Measurements from ENCODE around the gene MAPRE3. TPM values are rescaled to one million over a fixed set of nuclear protein-coding genes. Genes with fewer than 3 reads are reported as not detected.
"Not testable (repeated sequence)": the region's sequence is repeated elsewhere in the genome, so short reads cannot be mapped to it uniquely, and the experiment has no call there.

MAPRE3 gene
- 1.1 and 2.0 TPM in 2 replicates for total RNA-seq

GRCh38 chr2:26970244-26970927, at the start of gene MAPRE3:
Gene MAPRE3, plus strand, starts transcription at chr2:26970637. Its CDS starts 51,582 bp downstream, at chr2:27022219.
- no peak for DNase-seq (ENCODE audit: low read depth, low spot score)

DNA sequence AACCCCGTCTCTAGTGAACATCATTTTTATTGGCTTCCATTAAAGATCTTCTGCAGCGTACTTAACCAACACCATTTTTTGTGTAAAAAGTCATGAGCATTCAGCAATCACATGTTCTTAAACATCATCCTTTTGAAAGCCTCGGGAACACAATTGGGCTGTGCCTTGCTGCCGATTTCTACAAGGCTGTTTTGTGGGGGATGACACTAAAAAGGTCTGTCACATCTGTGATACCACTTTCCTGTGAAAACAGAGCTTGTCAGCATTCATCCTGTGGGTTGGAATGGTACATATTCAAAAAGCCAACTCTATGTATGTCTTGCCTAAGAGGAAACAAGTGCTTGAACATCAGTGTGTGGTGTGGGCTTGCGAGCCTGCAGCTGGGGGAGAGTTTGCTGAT, 49.1 kb upstream of the MAPRE3 start:
- DNase-seq (ENCODE audit: low read depth, low spot score) = no peak

- no peak for DNase-seq (ENCODE audit: low read depth, low spot score)
Observed at GRCh38 chr2:26922405-26923188, 47.8 kb upstream of the MAPRE3 start.

DNA sequence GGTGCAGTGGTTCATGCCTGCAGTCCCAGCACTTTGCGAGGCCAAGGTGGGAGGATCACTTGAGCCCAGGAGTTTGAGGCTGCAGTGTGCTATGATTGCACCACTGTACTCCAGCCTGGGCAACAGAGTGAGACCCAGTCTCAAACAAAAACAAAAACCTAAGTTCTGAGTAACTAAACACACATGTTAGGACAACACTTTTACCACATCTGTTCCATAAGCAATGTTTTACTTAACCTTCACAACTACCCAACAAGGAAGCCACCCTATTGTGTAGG, 47.3 kb upstream of the MAPRE3 start:
- not testable (repeated sequence) for DNase-seq (ENCODE audit: low read depth, low spot score)

- DNase-seq (ENCODE audit: low read depth, low spot score) = no peak
Observed at GRCh38 chr2:26924731-26925099, 45.7 kb upstream of the MAPRE3 start.

- DNase-seq (ENCODE audit: low read depth, low spot score) = no peak
Observed at GRCh38 chr2:26925100-26925791, 45.2 kb upstream of the MAPRE3 start.

DNA sequence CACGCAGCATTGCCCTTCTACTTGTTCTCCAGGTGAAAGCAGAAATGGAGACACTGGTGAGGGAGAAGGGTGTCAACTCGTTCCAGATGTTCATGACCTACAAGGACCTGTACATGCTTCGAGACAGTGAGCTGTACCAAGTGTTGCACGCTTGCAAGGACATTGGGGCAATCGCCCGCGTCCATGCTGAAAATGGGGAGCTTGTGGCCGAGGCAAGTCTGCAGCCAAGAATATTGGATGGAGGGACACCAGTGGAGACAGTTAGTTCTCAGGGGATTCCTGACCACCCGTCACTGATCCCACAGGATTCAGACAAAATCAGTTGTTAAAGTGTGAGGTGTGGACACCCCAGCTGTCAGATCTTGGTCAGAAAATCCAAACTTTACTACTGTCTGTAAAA, 43.2 kb upstream of the MAPRE3 start:
- no peak for DNase-seq (ENCODE audit: low read depth, low spot score)

- no peak for DNase-seq (ENCODE audit: low read depth, low spot score)
Observed at GRCh38 chr2:26932974-26933373, 37.5 kb upstream of the MAPRE3 start.

- no peak for DNase-seq (ENCODE audit: low read depth, low spot score)
Observed at GRCh38 chr2:26933431-26934334, 36.8 kb upstream of the MAPRE3 start.

DNA sequence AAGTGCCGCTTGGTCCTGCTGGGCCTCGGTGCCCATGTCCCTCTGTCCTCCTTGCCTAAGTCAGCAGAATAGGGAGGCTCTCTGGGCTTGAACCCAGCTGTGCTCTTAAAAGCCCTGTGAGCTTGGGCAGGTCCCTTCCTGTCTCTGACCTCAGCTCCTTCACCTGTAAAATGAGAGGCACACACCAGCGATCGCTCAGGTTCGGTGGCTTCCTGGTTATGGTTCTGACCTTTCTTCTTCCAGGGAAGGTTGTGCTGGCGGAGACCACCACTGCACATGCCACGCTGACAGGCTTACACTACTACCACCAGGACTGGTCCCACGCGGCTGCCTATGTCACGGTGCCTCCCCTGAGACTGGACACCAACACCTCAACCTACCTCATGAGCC, 36.1 kb upstream of the MAPRE3 start:
- no peak for DNase-seq (ENCODE audit: low read depth, low spot score)

- DNase-seq (ENCODE audit: low read depth, low spot score) = no peak
Observed at GRCh38 chr2:26934985-26935384, 35.5 kb upstream of the MAPRE3 start.

- no peak for DNase-seq (ENCODE audit: low read depth, low spot score)
Observed at GRCh38 chr2:26936855-26937254, 33.6 kb upstream of the MAPRE3 start.

GRCh38 chr2:26938399-26939118, 31.9 kb upstream of the MAPRE3 start:
- no peak for DNase-seq (ENCODE audit: low read depth, low spot score)

GRCh38 chr2:26940001-26940400, 30.4 kb upstream of the MAPRE3 start:
- DNase-seq (ENCODE audit: low read depth, low spot score) = no peak

- no peak for DNase-seq (ENCODE audit: low read depth, low spot score)
Observed at GRCh38 chr2:26941486-26941885, 29.0 kb upstream of the MAPRE3 start.

DNA sequence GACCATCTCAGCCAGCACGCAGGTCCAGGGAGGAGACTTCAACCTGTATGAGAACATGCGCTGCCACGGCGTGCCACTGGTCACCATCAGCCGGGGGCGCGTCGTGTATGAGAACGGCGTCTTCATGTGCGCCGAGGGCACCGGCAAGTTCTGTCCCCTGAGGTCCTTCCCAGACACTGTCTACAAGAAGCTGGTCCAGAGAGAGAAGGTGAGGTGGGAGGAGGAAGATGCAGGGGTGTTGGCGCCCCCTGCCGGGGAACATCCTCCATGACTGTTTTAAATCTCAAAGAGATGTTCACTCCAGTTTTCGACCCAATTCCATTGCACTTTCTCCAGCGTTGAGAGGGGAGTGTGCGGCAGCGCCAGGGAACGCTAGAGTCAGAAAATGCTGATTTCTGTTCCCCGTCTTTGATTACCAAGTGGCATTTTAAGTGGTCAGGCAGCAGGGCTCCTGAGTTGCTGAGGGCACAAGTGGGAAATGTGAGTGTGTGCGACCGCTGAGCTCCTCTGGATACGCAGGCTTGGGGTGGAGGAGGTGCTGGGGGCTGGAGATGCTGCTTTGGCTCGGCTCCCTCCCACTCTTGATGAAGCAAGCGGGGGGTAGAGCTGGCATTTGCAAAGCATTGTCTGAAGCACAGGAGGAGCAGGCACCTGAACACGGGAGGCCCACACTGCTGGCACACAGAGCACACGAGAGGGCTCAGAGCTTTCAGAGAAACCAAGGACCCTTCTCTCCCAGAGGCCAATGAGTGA, 27.7 kb upstream of the MAPRE3 start:
- DNase-seq (ENCODE audit: low read depth, low spot score) = no peak

DNA sequence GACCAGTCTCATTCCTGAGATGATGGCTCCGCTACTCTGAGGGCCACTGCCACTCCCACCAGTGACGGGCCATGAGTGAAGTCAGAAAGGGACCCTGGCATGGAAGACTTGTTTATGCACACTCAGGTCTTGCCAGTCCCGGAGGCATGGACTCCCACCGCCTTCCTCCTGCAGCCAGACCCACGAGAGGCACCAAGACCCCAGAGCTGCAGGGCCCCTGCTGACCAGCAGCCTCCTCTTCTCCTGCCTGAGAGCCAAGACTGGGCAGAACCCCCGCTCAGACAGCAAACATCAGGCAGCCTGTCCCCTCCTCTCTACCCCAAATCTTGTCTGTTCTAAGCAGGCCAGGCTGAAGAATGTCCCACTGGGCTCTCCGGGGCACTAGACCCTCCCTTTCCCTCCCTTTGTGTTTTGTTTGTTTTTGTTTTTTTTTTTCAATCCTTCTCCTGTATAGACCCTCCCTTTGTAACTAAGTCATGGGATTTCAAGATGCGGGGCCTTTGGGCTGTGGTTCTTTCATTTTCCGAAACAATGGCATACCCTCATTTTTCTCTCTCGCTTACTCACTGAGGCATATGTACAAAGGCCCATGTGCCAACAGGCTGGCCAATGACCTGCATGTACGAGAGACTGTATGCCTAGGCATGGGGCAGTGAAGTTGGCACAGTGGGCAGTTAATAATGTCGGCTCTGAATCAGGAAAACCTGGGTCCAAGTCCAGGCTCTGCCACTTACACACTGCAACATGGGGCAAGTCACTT, 24.3 kb upstream of the MAPRE3 start:
- DNase-seq (ENCODE audit: low read depth, low spot score) = no peak

- no peak for DNase-seq (ENCODE audit: low read depth, low spot score)
Observed at GRCh38 chr2:26946841-26947784, 23.3 kb upstream of the MAPRE3 start.

All from pulmonary artery endothelial cell (primary cell).